ENCODE data around the gene CLRN1.

Gene CLRN1

GRCh38 chr3:150887031-150887430, 85.5 kb downstream of the CLRN1 start:
- no peak overlapping the region for H3K4me3 ChIP-seq (ENCODE audit: low read depth, low read length)
- TF ChIP-seq POLR2A (IDR thresholded peaks at IDR 0.05; ENCODE audit: extremely low read depth, insufficient read length) (no peak), MAX (IDR thresholded peaks at IDR 0.05; ENCODE audit: low read depth, low read length) (no peak), MYC (IDR thresholded peaks at IDR 0.05; ENCODE audit: low read depth, low read length) (no peak), CTCF (IDR thresholded peaks at IDR 0.05; ENCODE audit: low read depth, low read length) (no peak)
- no peak for DNase-seq (ENCODE audit: low read depth)

GRCh38 chr3:150885535-150885934, 87.0 kb downstream of the CLRN1 start:
- TF ChIP-seq CTCF (IDR thresholded peaks at IDR 0.05; ENCODE audit: low read depth, low read length) (no peak), MAX (IDR thresholded peaks at IDR 0.05; ENCODE audit: low read depth, low read length) (no peak), MYC (IDR thresholded peaks at IDR 0.05; ENCODE audit: low read depth, low read length) (no peak), POLR2A (IDR thresholded peaks at IDR 0.05; ENCODE audit: extremely low read depth, insufficient read length) (no peak)
- no peak for DNase-seq (ENCODE audit: low read depth)
- no peak overlapping the region for H3K4me3 ChIP-seq (ENCODE audit: low read depth, low read length)

- no peak for DNase-seq (ENCODE audit: low read depth)
- TF ChIP-seq MAX (IDR thresholded peaks at IDR 0.05; ENCODE audit: low read depth, low read length) (no peak), POLR2A (IDR thresholded peaks at IDR 0.05; ENCODE audit: extremely low read depth, insufficient read length) (no peak), CTCF (IDR thresholded peaks at IDR 0.05; ENCODE audit: low read depth, low read length) (no peak), MYC (IDR thresholded peaks at IDR 0.05; ENCODE audit: low read depth, low read length) (no peak)
- H3K4me3 ChIP-seq (ENCODE audit: low read depth, low read length): no peak overlapping the region
Measured at GRCh38 chr3:150878996-150879575, 93.4 kb downstream of the CLRN1 start.

- no peak overlapping the region for H3K4me3 ChIP-seq (ENCODE audit: low read depth, low read length)
- TF ChIP-seq MAX (IDR thresholded peaks at IDR 0.05; ENCODE audit: low read depth, low read length): no peak
- TF ChIP-seq MYC (IDR thresholded peaks at IDR 0.05; ENCODE audit: low read depth, low read length): no peak
- no peak for TF ChIP-seq POLR2A (IDR thresholded peaks at IDR 0.05; ENCODE audit: extremely low read depth, insufficient read length)
- TF ChIP-seq CTCF (IDR thresholded peaks at IDR 0.05; ENCODE audit: low read depth, low read length): no peak
- no peak for DNase-seq (ENCODE audit: low read depth)
Measured at GRCh38 chr3:150878290-150878689, 94.2 kb downstream of the CLRN1 start.

- DNase-seq (ENCODE audit: low read depth): no peak
- TF ChIP-seq CTCF (IDR thresholded peaks at IDR 0.05; ENCODE audit: low read depth, low read length): no peak
- TF ChIP-seq POLR2A (IDR thresholded peaks at IDR 0.05; ENCODE audit: extremely low read depth, insufficient read length): no peak
- TF ChIP-seq MYC (IDR thresholded peaks at IDR 0.05; ENCODE audit: low read depth, low read length): no peak
- TF ChIP-seq MAX (IDR thresholded peaks at IDR 0.05; ENCODE audit: low read depth, low read length): no peak
- H3K4me3 ChIP-seq (ENCODE audit: low read depth, low read length): no peak overlapping the region
Measured at GRCh38 chr3:150877303-150877702, 95.2 kb downstream of the CLRN1 start.
